Stromal cell of bone marrow (primary cell): ENCODE data around the gene FBXL17.

Experiments
- DNase-seq: peaks from one replicate; pipeline ENCODE4 v3.0.0-alpha.2; 2012; ENCODE audit warnings: low read depth

FBXL17 gene

DNA sequence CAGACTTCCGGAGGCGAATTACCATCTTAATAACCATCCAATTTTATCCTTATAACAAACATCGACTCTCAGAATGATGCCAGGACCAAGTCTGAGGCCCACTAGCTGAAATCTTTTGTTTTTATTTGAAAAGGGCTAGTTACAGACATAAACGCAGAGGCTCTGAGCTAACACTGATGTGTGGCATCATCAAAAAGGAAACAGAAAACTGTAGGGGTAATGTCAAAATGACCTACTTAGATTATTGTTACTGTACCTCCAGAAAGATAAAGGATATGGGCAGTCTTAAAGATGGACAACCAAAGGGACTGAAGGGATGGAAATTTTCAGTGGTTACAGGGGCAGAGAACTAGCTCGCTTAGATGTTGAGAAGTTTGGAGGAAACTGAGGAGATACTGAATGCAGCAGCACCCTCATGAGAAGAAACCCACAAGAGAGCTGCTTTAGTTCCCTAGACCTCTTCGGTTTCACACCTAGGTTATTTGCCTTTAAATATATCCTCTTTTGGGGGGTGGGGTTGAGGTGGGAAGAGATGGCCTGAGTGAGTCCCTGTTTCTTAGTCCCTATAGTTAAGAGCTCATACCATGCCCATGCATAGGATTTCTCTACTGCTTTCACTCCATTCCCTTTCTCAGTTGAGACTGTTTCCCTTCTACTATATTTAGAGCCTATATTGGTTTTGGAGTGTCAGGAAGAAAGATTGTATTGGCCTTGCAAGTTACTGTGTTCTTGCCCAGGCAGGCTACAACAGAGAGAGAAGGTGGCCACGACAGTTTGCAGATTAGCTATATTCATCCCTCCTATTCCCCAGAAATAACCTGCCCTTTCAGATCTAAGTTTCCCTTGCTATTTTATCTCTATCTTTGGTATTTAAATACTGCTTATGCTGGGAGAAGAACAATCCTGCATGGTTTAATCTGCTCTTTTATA lies 390.8 kb downstream of the FBXL17 start:
- DNase-seq: no peak

GRCh38 chr5:107985144-107985543 lies 396.8 kb downstream of the FBXL17 start:
- DNase-seq: no peak

DNA sequence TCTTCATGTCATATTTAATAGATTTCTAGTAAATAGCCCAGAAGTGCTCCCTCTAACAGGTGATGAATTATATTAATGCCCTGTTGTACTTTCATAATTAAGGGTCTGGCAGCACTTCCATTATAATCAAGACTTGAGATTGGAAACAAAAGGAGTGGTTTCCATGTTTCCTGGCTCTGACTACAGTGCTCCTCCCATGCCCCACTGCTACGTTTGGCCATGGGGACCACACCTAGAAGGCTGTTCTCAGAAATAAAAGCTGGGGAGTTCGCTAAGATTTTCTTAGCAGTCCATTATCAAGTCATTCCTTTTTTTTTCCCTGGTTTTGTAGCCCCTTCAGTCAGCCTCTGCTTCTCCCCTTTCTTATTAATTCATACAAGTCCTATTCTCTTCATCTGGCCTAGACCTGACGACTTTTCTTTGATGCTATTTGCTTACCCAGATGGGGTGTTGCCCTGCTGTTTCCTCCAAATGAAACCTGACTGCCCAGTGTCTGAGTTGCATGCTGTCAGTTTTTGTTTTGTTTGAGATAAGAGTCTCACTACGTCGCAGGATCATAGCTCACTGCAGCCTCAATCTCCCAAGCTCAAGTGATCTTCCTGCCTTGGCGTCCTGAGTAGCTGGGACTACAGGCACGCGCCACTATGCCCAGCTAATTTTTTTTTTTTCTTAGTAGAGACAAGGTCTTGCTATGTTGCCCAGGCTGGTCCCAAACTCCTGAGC lies 399.0 kb downstream of the FBXL17 start:
- DNase-seq: no peak

- DNase-seq: no peak
Measured at GRCh38 chr5:107980923-107981692, 400.8 kb downstream of the FBXL17 start.

GRCh38 chr5:107979900-107980299 lies 402.0 kb downstream of the FBXL17 start:
- no peak for DNase-seq

DNA sequence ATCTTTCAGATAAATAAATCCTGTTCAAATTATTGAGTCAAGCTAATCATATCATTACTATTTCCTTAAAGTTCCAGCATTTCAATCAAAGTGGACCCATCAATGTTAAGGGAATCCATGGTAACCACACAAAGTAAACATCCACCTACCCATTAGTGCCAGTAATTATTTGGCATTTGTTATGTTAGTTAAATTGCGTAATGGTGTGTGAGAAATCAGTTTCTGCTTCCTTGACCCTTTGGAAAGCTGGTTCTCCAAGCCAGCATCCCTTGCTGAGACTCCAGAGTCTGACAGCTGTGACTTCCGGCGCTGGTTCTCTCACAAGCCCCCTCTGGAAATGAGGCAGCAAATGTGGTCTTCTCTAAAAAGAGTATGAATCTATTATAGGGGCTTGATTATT lies 402.6 kb downstream of the FBXL17 start:
- DNase-seq: no peak

DNA sequence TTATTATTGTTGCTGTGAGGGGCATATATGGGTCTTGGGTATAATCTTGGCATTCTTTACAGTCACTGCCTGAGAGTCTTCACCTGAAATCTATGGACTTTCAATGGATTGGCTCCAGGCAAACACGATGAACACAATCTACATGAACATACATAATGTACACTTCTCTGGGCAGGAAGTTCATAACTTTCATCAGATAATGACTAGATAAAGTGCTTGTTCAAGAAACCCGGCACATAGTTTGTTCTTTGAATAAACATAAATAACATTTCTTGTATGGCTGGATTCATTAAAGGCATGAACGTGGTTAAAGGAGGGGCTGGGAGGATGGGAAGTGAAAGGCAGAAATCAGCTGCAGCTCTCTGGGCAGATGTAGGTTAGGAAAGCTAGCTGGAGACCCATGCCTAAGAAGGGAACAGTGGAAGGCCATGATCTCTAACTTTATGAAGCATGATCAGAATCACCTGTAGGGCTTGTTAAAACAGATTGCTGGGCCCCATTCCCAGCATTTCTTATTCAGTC lies 404.3 kb downstream of the FBXL17 start:
- DNase-seq: no peak

DNA sequence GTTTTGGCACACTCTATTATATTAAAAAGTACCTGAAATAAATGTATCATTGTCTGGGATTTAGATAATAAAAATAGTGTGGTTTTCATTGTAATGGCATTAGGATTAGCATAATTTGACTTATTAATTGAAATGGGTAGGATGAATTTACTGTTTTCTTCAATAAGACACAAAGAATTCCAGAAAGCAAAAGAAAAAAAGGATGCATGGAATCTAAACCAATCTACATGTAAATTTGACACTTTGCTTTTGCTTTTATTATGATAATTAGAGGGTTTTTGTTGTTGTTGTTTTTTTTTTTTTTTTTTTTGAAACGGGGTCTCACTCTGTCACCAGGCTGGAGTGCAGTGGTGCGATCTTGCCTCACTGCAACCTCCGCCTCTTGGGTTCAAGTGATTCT lies 406.3 kb downstream of the FBXL17 start:
- DNase-seq: no peak

GRCh38 chr5:107971846-107972245 lies 410.1 kb downstream of the FBXL17 start:
- DNase-seq: no peak

DNA sequence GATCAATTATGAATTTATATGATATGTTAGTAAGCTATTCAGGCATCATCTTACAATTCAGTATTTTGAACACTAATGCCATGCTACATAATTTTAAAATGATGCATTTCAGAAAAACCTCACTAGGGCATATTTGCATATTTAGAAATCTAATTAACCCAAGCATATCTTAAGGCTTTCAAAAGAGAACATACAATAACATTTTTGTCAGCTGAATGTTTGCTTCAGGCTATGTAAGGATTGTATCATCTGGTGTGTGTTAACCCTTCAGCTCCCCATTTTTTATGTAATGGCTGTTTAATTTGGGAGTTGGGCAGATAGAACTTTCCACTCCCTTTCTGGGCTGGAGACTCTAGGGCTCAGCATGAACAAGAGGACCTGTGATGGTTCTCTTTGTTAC lies 412.1 kb downstream of the FBXL17 start:
- no peak for DNase-seq

DNA sequence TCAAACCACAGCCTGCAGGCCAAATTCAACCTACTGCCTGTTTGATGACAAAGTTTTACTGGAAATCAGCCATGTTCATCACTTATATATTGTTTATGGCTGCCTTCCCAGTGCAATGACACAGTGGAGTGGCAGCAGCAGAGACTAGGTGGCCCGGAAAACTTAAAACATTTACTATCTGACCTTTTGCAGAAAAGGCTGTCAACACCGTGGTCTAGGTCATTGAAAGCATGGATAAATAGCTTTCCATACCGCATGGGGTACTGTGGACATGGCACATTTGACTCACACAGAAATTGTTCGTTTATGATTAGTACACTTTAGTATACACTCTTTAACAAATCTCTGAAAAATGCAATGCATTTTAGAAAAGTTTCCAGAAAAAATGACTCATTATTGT lies 412.9 kb downstream of the FBXL17 start:
- DNase-seq: peak; percentile 27

- DNase-seq: peak; percentile 31
Measured at GRCh38 chr5:107968406-107968843, 413.5 kb downstream of the FBXL17 start.

DNA sequence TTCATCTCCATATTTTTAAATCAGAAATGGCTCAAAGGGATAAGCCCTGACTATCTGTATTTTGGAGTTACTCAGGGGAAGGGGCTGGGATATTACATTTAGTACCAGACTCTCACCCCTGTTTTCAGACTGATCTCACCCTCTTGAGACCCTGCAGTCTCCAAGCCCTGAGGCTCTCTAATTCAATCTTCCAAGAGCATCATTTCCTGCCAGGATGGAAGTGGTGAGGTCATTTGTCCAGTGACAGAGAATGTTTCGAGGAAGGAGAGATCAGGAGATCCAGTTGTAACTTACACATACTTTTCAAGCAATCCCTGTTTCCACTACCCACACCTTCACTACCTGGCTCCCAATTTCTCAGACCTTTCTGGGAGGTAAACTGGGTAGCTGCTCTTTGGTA lies 415.7 kb downstream of the FBXL17 start:
- DNase-seq: no peak

DNA sequence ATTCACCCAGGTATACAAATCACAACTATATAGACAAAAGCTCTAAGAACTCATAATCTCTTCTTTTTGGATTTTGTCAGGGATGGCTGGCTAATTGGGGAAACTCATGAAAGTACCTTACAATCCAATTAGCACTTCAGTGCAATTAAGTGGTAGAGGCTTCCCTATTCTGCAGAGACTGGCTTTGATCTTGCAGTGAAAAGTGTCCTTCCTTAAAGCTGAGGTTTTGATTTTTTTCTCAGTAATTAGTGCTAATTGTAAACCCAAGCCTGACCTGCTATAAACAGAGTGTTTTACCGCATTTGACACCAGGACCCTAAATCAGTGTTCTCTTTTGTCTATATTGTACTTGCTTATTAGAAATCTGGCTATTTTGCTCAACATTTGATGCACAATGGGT lies 417.2 kb downstream of the FBXL17 start:
- no peak for DNase-seq

DNA sequence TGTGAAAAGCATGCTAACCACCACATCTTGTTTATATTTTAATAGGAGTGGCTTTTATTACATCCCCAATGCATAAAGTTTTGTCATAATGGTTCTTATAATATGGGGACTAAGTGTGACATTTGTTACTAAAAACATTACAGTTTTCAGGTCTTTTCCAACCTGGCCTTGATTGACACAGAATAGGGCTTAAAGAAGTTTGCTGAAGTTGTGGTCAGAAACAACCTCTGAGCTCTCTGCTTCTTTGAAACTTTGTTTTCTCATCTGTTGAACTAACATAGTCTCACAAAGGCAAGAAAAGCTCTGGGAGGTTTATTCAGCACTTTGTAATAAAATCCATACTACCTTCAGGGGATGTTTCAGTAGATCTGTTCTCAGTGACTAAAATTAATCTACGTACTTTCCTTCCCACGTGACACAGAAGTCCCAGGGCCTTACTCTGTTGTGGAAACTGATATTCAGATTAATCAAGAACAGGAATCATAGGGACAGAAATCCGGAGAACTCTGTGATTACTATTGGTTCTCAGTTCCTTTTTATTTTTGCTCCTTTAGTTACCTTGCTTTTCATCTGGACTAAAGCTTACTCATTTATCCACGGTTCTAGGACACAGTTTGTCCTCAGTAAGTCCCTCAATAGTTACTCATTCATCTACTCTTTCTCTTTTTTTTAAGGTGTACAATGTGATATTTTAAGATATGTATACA lies 422.2 kb downstream of the FBXL17 start:
- DNase-seq: no peak

GRCh38 chr5:107958861-107959260 lies 423.0 kb downstream of the FBXL17 start:
- no peak for DNase-seq

GRCh38 chr5:107958432-107958831 lies 423.5 kb downstream of the FBXL17 start:
- DNase-seq: no peak

DNA sequence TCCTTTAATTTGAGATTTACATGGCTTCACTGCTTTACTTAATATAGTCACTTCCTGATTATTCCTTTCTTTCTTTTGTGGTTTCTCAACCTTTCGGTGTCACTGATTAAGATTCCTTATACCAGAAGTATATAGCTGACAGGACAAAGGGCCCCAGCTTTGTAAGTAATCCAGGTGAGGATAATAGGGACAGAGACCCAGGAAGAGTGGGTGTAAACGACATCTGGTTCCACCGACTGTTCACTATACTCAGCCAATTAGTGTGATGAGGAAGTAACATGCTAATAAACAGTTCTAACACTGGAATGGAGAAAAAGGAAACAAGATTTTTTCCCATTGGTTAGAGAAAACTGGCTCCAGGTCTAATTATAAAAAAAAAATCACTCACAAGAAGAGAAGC lies 424.8 kb downstream of the FBXL17 start:
- DNase-seq: no peak

- DNase-seq: no peak
Measured at GRCh38 chr5:107955321-107955720, 426.6 kb downstream of the FBXL17 start.

- no peak for DNase-seq
Measured at GRCh38 chr5:107954254-107954653, 427.6 kb downstream of the FBXL17 start.

GRCh38 chr5:107952450-107952849 lies 429.4 kb downstream of the FBXL17 start:
- no peak for DNase-seq

DNA sequence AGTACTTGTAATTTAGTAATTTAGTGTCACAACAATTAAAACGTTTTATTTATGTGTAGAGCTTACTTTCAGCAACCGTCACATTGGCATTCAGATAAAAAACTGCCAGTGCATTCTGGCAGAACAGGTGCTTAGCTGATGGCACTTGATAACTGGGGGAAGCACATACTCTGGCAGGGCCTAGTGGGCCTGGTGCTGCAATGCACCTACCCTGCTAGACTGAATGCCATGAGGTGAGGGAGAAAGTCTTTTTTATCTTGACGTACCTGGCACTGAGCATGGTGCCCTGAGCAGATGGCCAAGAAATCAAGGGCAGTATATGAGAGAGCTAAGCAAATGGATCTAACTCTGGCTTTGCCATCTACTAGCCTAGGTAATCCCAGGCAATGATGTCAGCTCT lies 430.6 kb downstream of the FBXL17 start:
- DNase-seq: no peak
